H1 (cell line): Measurements from ENCODE around the gene USP20. TPM values are rescaled to one million over a fixed set of nuclear protein-coding genes. Genes with fewer than 3 reads are reported as not detected.

Experiments
- CBX5 ChIP-seq: fragments of 300-800, 300-1000 bp; sonication (generic); IDR thresholded peaks from 2 replicates; pipeline ENCODE4 v1.7.1; 2016; ENCODE audit warnings: antibody characterized with exemption, low read length, low read depth
- CEBPB ChIP-seq: IDR thresholded peaks from 2 replicates; pipeline ENCODE4 v1.6.1; 2012; ENCODE audit warnings: low read depth, low read length
- CHD2 ChIP-seq: IDR thresholded peaks from 2 replicates; pipeline ENCODE4 v1.6.1; 2012; ENCODE audit warnings: low read length, improper control_type of control experiment
- EGR1 ChIP-seq: IDR thresholded peaks from 2 replicates; pipeline ENCODE4 v1.6.1; 2011; ENCODE audit warnings: low read depth, low read length, borderline replicate concordance
- GTF2F1 ChIP-seq: IDR thresholded peaks from 2 replicates; pipeline ENCODE4 v1.6.1; 2012; ENCODE audit warnings: low read depth, low read length, improper control_type of control experiment, borderline replicate concordance
- HDAC6 ChIP-seq: IDR thresholded peaks from one replicate; pipeline ENCODE4 v1.7.1; 2012; ENCODE audit warnings: low read depth, mild to moderate bottlenecking, inconsistent platforms, low read length, moderate library complexity
- POLR2AphosphoS5 ChIP-seq: IDR thresholded peaks from 2 replicates; pipeline ENCODE4 v1.6.1; 2011; ENCODE audit warnings: low read depth, low read length
- SAP30 ChIP-seq: fragments of 300-600 bp; sonication (generic); IDR thresholded peaks from 2 replicates; pipeline ENCODE4 v1.7.1; 2012; ENCODE audit warnings: low read length, moderate library complexity, mild to moderate bottlenecking, inconsistent platforms; ENCODE audit not compliant: insufficient read depth, insufficient replicate concordance
- SIRT6 ChIP-seq: IDR thresholded peaks from one replicate; pipeline ENCODE4 v1.7.1; 2012; ENCODE audit warnings: low read length, inconsistent platforms
- SIX5 ChIP-seq: IDR thresholded peaks from 2 replicates; pipeline ENCODE4 v1.6.1; 2011; ENCODE audit warnings: mild to moderate bottlenecking, low read depth, low read length
- SP1 ChIP-seq: IDR thresholded peaks from 2 replicates; pipeline ENCODE4 v1.6.1; 2011; ENCODE audit warnings: low read depth, low read length
- polyA plus RNA-seq, 7 experiments: library from polyadenylated mRNA; depleted of rRNA in 3 of 7; stranded (reverse) in 5 of 7; unstranded in 2 of 7; fragments of >200 nt in 5 of 7; fragments of 200-250 nt in 2 of 7; gene quantifications; 1 replicate in 5 of 7; 2 replicates in 1 of 7; 4 replicates in 1 of 7; pipeline versions ENCODE4 v1.2.1 to v1.2.3, GENCODE V29; 2011 to 2013; ENCODE audit warnings: missing spikeins in 2 of 7, mixed read lengths in 2 of 7
- total RNA-seq: library from RNA; stranded (reverse); fragmentation: NEBNext Ultra II Directional; extraction: Animal tissue kit (Norgen Biotek cat#: 25700); gene quantifications from 2 replicates; pipeline ENCODE4 v1.2.1, GENCODE V29; 2021
- TF ChIP-seq, protein P1 (sequence below): IDR thresholded peaks from 2 replicates; pipeline ENCODE4 v1.6.1; 2012; ENCODE audit warnings: inconsistent platforms
- TF ChIP-seq, protein P2 (sequence below): IDR thresholded peaks from 2 replicates; pipeline ENCODE4 v1.6.1; 2012; ENCODE audit warnings: low read length, inconsistent platforms

Gene USP20
- total and polyA plus RNA-seq, 2 of the 8 experiments (the other 6 are each of a cell fraction or from before 2014, with no cell fraction given): 13.4 to 23.0 TPM

DNA sequence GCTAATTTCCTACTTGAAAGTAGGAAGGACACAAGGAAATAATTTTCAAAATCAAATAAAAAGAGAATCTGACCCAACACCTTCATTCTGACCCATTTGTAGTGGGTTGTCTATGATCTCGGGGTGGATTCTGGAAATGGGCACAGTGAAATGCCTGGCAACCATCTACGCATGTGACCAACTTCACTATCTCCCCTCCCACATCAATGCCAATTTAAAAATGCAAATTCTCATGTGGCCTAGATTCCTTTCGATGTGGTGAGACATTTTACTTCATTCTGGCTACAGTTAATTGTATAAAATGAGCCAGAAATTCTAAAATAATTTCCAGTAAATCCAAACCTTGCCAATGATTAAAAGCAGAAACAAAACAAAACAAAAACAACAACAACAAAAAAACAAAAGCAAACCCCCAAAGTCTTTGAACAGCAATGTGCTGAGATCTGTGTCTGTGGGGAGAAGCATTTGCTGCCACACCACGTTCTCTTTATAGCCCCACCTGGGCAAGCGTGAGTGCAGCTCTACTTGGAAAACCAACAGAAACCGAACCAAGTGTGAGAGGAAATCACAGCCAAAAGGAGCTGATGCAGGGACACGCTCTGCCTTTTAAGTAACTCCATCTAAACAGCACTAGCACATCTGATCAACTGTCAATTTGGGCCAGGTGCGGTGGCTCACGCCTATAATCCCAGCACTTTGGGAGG is 59.0 kb downstream of the USP20 start (continued):
- TF ChIP-seq, protein P1, sequence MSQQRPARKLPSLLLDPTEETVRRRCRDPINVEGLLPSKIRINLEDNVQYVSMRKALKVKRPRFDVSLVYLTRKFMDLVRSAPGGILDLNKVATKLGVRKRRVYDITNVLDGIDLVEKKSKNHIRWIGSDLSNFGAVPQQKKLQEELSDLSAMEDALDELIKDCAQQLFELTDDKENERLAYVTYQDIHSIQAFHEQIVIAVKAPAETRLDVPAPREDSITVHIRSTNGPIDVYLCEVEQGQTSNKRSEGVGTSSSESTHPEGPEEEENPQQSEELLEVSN: no peak
- no peak for TF ChIP-seq SAP30
- TF ChIP-seq, protein P2, sequence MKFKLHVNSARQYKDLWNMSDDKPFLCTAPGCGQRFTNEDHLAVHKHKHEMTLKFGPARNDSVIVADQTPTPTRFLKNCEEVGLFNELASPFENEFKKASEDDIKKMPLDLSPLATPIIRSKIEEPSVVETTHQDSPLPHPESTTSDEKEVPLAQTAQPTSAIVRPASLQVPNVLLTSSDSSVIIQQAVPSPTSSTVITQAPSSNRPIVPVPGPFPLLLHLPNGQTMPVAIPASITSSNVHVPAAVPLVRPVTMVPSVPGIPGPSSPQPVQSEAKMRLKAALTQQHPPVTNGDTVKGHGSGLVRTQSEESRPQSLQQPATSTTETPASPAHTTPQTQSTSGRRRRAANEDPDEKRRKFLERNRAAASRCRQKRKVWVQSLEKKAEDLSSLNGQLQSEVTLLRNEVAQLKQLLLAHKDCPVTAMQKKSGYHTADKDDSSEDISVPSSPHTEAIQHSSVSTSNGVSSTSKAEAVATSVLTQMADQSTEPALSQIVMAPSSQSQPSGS: no peak
- no peak for TF ChIP-seq HDAC6
- TF ChIP-seq CEBPB: no peak
- TF ChIP-seq SP1: no peak
- TF ChIP-seq POLR2AphosphoS5: no peak
- no peak for TF ChIP-seq CBX5
- no peak for TF ChIP-seq CHD2
- TF ChIP-seq EGR1: no peak
- no peak for TF ChIP-seq GTF2F1
- no peak for TF ChIP-seq SIX5
- no peak for TF ChIP-seq SIRT6
